Testis (tissue), 2 donors: Measurements from ENCODE around the gene PKHD1.

ENCODE experiments used
- POLR2A ChIP-seq: fragments of 450-650 bp; IDR thresholded peaks from one replicate; pipeline ENCODE4 v1.6.1; 2017; ENCODE audit warnings: antibody characterized with exemption, mild to moderate bottlenecking, moderate library complexity
- TF ChIP-seq, protein P1 (sequence below), 3 experiments: fragments of 450-650 bp in 2 of 3; fragments of 200-600 bp in 1 of 3; sonication (generic) in 1 of 3; IDR thresholded peaks; one replicate each; pipeline ENCODE4 v1.5.1; 2016 to 2019; ENCODE audit warnings: antibody characterized with exemption in 3 of 3, mild to moderate bottlenecking in 2 of 3, moderate library complexity in 1 of 3

DNA sequence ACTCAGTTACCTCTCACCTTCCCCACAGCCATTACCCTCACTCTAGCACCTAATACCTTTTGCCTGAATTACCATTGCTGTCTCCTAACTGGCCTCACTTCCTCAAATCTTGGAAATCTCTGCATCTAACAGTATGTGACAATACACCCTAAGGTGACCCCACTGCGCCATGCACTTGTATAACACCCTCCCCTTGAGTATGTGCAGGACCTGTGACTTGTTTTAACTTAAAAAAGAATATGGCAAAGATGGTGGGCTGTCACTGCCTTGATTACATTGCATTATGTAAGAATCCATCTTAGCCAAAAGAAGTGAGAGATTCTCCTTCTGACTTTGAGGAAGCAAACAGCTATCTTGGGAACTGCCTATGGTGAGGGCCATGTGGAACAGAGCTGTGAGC lies 29.9 kb upstream of the PKHD1 start:
- TF ChIP-seq, protein P1, sequence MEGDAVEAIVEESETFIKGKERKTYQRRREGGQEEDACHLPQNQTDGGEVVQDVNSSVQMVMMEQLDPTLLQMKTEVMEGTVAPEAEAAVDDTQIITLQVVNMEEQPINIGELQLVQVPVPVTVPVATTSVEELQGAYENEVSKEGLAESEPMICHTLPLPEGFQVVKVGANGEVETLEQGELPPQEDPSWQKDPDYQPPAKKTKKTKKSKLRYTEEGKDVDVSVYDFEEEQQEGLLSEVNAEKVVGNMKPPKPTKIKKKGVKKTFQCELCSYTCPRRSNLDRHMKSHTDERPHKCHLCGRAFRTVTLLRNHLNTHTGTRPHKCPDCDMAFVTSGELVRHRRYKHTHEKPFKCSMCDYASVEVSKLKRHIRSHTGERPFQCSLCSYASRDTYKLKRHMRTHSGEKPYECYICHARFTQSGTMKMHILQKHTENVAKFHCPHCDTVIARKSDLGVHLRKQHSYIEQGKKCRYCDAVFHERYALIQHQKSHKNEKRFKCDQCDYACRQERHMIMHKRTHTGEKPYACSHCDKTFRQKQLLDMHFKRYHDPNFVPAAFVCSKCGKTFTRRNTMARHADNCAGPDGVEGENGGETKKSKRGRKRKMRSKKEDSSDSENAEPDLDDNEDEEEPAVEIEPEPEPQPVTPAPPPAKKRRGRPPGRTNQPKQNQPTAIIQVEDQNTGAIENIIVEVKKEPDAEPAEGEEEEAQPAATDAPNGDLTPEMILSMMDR (IDR thresholded peaks at IDR 0.05): no peak
- no peak for TF ChIP-seq POLR2A
